Stimulated activated CD4-positive, alpha-beta T cell treated with anti-CD3 and anti-CD28 coated beads, Interleukin-12 subunit alpha, Interleukin-12 subunit beta, amount 100 ng/mL, for 4 hours (primary cell): ENCODE data around the gene CD164L2.

Experiments
- DNase-seq: peaks from one replicate; pipeline ENCODE4 v3.0.0-alpha.2; 2020

Gene CD164L2

GRCh38 chr1:27361044-27361402 is 22.1 kb downstream of the CD164L2 start:
- no peak for DNase-seq

- peak; percentile 45 for DNase-seq
Measured at GRCh38 chr1:27360159-27361043, 22.7 kb downstream of the CD164L2 start.

- DNase-seq: no peak
Measured at GRCh38 chr1:27359822-27360158, 23.3 kb downstream of the CD164L2 start.

- no peak for DNase-seq
Measured at GRCh38 chr1:27358928-27359313, 24.2 kb downstream of the CD164L2 start.

GRCh38 chr1:27358038-27358927 is 24.9 kb downstream of the CD164L2 start:
- no peak for DNase-seq

- DNase-seq: peak; percentile 76
Measured at GRCh38 chr1:27357281-27358037, 25.7 kb downstream of the CD164L2 start.

GRCh38 chr1:27356619-27357280 is 26.4 kb downstream of the CD164L2 start:
- DNase-seq: peak; percentile 43

GRCh38 chr1:27356277-27356618 is 26.9 kb downstream of the CD164L2 start:
- DNase-seq: no peak

GRCh38 chr1:27355683-27356082 is 27.4 kb downstream of the CD164L2 start:
- DNase-seq: no peak

- no peak for DNase-seq
Measured at GRCh38 chr1:27353629-27354028, 29.5 kb downstream of the CD164L2 start.

- DNase-seq: no peak
Measured at GRCh38 chr1:27353166-27353565, 30.0 kb downstream of the CD164L2 start.

- DNase-seq: no peak
Measured at GRCh38 chr1:27351541-27352107, 31.5 kb downstream of the CD164L2 start.

GRCh38 chr1:27350663-27351540 is 32.2 kb downstream of the CD164L2 start:
- no peak for DNase-seq

GRCh38 chr1:27349784-27350662 is 33.1 kb downstream of the CD164L2 start:
- DNase-seq: no peak

GRCh38 chr1:27348861-27349783 is 34.0 kb downstream of the CD164L2 start:
- DNase-seq: no peak

- no peak for DNase-seq
Measured at GRCh38 chr1:27346991-27347624, 36.0 kb downstream of the CD164L2 start.

- DNase-seq: no peak
Measured at GRCh38 chr1:27346357-27346756, 36.8 kb downstream of the CD164L2 start.

GRCh38 chr1:27345272-27345671 is 37.9 kb downstream of the CD164L2 start:
- DNase-seq: no peak

GRCh38 chr1:27343639-27344025 is 39.5 kb downstream of the CD164L2 start:
- DNase-seq: no peak
